B cell (primary cell): ENCODE data around the gene ZRSR2.

ENCODE experiments used
- CTCF ChIP-seq: fragments of 200-600 bp; IDR thresholded peaks from one replicate; pipeline ENCODE4 v1.8.0; 2022; ENCODE audit warnings: antibody characterized with exemption, mild to moderate bottlenecking
- EZH2 ChIP-seq: IDR thresholded peaks from 2 replicates; pipeline ENCODE4 v1.6.1; 2012; ENCODE audit warnings: borderline replicate concordance, low read depth, mild to moderate bottlenecking, moderate library complexity, low read length; ENCODE audit not compliant: insufficient read depth, poor library complexity, severe bottlenecking

GRCh38 chrX:15815779-15816437 lies 25.6 kb downstream of the ZRSR2 start:
- TF ChIP-seq CTCF = peak; percentile 17
- TF ChIP-seq EZH2 = no peak
